CD4-positive, alpha-beta T cell treated with Interferon gamma for 1 hour (primary cell): ENCODE measurements around the gene TRMU.
A peak's percentile ranks its signal among the peaks of the same experiment; 100 is the strongest.

Source experiments
- DNase-seq: peaks from one replicate; pipeline ENCODE4 v3.0.0-alpha.2; 2020

Gene TRMU, protein sequence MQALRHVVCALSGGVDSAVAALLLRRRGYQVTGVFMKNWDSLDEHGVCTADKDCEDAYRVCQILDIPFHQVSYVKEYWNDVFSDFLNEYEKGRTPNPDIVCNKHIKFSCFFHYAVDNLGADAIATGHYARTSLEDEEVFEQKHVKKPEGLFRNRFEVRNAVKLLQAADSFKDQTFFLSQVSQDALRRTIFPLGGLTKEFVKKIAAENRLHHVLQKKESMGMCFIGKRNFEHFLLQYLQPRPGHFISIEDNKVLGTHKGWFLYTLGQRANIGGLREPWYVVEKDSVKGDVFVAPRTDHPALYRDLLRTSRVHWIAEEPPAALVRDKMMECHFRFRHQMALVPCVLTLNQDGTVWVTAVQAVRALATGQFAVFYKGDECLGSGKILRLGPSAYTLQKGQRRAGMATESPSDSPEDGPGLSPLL

DNA sequence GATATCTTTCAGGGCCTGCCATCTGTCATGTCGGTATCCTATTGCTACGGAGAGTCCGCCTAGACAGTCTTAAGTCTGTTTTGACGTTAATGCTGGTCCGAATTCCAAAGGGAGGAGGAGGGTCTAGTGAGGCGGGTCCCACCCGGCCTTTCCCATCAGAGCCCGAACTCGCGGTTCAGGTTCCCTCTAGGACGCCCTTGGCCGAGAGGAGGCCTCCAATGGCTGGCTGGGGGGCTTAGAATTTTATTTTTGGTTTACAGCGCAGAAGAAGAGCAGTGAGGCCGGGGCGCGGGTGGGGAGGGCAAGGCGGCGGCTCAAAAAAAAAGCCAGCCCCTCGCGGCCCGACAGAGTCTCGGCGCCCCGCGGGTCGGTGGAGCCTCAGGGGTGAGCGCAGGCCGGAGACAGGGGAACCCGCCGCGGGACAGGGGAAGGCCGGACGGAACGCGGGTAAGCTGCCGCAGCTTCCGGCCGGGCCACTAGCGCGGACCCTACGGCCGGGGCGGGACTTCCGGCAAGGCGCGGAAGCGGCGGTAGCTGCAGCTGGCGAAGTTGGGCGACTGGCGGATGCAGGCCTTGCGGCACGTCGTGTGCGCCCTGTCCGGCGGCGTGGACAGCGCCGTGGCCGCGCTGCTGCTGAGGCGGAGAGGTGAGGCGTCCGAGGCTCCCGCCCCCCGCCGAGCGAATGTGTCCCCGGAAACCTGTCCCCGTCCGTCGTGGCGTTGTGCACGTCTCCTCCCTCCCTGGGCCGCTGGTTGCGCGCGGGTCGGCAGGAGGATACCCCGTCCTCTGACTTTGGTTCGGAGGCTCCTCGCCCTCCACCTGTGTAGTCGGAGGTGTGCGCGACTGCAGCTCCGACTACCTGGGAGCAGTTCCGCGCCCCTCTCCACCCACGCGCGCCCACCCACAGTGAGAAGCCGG lies at the start of gene TRMU:
TSS of gene TRMU (plus strand) at position 514 of the 918 bp plus-strand sequence. CDS start at position 565, 51 bp downstream.
- DNase-seq: peak; percentile 79

DNA sequence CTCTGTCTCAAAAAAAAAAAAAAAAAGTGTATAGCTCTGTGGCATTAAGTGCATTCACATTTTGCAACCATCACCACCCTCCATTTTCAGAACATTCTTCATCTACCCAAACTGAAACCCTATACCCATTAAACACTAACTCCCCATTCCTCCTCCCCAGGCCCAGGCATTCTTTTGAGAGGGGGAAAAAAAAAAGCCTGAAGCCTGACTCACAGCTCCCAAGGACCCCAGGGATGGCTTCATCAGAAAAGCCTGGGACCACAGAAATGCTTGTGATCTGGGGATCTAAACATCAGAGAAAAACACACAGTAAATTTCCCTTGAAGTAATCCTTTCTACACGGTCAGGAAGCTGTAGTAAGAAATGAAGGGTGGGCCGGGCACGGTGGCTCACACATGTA lies 49.5 kb upstream of the TRMU start:
- DNase-seq: no peak

DNA sequence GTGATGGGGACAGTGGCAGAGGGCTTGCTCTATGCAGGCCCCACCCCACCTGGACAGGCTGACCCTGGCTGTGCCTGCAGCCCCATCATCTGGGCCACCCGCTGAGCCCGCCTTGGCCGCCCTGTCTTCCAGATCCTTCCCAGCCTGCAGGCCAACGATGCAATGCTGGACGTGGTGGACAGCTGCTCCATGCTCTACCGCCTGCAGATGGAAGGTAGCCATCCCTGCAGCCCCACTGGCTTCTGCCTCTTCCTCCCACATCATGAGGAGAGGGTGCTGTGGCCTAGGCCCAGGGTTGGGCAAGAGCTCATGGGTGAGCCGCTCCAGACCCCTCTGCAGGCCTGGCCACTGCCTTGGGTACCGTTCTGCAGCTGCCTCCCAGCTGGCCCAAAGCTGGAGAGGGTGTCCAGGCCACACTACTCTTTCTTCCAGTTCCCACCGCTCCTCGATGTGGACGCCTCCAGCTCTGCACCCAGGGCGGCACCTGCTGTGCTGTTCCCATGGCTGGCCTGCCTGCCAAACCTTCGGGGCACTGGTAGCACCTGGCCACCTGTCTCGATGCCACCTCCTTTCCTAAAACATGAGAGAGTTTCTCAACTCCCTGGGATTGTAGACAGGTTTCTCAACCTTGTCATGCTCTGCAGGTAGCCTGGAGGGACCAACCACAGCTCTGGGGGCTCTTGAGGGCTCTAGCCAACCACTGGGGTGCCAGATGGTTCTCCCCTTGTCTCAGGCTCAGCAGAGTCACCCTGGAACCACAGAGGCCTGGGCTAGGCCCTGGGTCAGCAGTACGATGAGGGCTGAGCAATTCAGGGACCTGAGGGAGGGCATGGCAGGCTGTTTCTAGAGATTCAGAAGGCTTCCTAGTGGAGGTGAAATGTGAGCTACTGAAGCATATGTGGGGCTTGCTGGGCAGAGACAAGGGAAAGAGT lies 48.3 kb upstream of the TRMU start:
- DNase-seq: no peak

DNA sequence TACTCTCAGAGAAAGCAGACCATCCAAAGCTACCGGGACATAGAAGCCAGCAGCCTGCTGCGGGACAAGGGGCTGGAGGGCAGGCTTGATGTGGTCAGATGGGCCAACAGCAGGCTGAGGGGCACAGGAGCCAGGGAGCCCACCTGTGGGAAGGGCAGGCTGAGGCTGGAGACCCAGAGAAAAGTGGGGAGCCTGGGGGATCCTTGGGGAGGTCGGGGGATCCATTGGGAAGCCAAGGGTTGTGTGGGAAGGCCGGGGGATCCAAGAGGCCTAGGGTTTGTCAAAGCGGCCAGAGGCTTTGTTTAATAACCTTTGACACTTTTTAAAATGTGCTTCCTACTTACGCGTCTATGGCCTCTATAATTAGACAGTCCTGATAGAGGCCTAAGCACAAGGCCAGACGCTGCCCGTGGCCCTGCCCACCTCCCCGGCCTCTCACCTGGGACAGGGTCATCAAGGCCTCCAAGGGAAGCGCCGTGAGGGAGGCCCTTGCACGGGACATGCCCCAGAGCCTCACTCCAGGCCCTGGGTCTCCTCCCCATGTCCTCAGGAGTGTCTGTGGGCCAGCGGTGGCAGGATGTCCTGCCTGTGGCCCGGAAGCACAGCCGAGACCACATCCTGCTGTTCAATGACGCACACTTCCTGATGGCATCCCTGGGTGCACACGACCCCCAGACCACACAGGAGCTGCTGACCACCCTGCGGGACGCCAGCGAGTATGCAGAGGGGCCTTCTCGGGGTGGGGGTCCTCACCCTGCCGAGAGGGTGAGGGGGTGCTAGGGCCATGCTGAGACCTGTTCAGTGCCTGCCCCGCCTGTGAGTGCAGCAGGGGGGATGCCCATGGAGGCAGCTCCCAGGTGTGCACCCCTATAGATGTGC lies 47.4 kb upstream of the TRMU start:
- peak; percentile 64 for DNase-seq

DNA sequence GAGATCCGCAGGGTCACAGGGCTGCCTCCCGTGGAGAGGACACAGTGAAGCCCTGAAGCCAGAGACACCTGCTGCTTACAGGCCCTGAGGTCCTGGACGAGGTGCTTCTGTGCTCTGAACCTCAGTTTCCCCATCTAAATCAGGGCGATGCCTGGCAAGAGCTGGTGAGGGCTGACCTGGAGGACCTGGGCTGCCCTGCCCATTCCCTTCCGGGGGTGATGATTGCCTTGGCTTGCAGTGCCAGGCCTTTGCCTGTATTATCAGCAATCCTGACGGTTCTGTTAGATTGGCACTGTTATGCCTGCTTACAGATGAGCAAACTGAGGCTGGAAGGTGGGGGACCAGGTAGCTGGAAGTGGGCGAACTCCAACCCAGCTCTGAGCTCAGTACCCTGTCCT lies 46.7 kb upstream of the TRMU start:
- DNase-seq: no peak

DNA sequence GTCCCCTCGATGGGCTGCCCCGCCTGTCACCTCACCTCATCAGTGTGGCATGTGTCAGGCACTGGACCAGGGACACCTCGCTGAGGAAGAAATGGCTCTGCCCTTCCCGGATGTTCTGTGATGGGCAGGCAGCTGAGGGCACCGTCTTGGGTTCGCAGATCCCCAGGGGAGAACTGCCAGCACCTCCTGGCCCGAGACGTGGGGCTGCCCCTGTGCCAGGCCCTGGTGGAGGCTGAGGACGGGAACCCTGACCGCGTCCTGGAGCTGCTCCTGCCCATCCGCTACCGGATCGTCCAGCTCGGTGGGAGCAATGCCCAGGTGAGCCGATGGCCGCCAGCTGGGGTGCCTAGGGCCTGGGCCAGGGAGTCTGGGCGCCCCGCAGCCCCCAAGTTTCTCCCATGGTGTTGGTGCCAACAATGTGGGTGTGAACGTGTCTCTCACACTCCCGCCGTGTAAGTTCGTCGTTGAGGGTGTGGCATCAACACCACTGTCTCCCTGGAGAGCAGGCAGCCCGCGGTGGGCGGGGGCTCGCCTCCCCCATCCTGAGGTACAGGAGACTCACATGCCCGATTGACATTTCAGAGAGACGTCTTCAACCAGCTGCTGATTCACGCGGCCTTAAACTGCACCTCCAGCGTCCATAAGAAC lies 46.1 kb upstream of the TRMU start:
- DNase-seq: peak; percentile 64

DNA sequence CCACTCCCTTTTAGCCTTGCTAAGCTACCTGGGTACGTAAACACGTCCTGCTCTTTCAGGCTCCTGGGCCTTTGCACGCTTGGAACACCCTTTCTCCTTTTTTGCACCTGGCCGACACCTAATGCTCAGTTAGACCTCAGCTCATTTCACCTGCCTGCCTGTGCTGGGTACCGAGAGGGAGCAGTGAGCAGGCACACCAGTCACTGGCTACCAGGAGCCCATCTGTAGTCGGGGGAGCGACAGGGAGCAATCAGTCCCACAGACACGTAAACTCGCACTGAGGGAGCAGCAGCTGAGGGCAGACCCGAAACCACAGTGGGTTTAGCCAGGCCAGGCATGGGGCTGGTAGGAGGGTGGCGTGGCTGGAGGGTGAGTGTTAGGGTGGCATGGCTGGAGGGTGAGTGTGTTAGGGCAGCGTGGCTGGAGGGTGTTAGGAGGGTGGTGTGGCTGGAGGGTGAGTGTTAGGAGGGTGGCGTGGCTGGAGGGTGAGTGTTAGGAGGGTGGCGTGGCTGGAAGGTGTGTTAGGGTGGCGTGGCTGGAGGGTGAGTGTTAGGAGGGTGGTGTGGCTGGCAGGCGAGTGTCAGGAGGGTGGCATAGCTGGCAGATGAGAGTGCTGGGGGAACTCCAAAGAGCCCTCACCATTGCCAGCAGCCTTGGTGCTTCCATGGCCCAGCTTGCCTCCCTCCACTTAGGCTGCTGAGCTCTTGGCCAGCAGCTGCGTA lies 45.2 kb upstream of the TRMU start:
- no peak for DNase-seq

DNA sequence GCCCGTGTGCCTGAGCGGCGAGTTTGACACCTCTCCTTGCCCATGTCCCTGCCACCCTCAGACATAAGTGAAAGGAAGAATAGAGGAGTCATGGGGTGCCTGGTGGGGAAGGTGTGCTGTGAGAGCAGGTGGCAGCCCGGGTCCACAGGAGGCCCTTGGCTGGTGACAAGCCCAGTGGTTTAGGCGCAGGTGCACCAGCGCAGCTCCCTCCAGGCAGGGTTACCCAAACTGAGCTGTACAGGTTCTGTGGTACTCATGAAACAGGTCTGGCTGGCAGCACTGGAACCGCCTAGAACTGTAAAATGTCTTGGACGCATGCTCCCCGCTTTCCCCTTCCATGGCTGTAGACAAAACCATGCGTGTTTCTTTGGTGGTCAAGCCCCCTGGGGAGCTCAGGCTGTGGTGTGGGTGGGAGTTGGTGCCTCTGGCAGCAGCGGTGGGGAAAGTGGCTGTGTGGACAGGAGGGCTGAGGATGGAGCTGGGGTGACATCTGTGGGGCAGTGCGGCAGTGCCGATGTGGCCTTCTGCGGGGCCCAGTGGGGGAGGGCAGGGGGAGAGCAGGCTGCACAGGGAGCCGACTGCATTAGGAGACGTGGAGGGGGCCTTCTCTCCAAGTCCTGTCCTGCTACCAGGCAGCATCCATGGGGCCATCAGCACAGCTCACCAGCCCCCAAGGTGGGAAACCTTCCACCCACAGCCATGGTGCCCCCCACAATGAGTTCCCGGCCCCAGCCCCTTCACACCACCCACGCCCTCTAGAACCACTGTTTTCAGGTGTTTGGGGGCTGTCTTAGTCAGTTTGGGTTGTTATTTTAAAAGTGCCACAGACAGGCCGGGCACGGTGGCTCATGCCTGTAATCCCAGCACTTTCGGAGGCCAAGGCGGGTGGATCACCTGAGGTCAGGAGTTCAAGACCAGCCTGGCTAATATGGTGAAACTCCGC lies 44.4 kb upstream of the TRMU start:
- no peak for DNase-seq

DNA sequence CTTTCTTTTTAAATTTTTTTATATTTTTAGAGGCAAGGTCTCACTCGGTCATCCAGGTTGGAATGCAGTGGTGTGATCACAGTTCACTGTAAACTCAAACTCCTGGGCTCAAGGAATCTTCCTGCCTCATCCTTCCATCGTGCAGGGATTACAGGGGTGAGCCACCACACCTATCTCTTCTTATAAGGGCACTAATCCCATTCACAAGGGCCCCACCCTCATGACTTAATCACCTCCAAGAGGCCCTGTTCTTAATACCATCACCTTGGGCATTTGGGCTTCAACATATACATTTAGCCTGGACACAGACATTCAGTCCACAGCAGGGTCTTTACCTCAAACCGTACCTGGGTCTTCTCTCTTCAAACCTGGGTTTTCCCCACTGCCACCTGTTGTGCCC lies 43.3 kb upstream of the TRMU start:
- DNase-seq: no peak

DNA sequence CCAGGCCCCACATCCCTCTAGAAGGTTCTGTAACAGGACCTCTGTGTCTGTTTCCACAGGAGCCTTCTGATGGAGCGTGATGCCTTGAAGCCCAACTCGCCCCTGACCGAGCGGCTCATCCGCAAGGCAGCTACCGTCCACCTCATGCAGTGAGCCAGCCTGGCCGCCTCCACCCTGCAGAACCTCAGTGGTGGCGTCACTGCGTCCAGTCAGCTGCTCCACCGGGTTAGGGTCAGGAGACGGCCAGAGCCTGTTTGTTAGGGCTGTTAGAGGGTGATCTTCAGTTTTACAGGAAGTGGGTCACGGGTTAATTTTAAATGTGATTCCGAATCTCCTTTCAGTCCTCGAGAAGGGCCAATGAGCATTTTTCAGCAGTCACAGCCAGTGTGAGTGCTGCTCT lies 42.8 kb upstream of the TRMU start:
- DNase-seq: no peak

DNA sequence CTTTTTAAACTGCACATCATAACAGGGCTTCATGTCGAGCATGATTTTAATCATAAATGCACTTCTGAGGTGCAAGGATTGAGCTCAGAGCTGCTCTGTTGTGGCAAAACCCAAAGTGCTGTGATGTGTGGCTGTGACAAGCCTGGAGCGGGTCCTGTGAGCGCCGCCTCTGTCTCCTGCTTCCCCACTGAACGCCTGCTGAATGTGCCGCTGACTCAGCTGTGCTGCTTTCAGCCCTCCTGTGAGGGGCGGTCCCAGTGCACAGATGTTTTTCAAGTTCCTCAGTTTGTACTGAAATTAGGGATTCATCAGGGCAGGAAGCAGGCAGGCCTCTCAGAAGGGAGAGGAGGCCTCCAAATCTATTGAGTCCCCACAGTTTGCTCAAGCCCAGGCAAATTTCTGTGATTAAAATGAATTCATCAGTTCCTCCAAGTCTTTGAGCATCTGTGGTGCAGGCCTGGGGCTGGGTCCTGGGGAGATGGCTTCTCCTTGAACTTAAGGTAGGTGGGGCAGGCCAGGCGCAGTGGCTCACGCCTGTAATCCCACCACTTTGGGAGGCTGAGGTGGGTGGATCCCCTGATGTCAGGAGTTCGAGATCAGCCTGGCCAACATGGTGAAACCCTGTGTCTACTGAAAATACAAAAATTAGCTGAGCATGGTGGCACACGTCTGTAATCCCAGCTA lies 41.8 kb upstream of the TRMU start:
- DNase-seq: no peak

DNA sequence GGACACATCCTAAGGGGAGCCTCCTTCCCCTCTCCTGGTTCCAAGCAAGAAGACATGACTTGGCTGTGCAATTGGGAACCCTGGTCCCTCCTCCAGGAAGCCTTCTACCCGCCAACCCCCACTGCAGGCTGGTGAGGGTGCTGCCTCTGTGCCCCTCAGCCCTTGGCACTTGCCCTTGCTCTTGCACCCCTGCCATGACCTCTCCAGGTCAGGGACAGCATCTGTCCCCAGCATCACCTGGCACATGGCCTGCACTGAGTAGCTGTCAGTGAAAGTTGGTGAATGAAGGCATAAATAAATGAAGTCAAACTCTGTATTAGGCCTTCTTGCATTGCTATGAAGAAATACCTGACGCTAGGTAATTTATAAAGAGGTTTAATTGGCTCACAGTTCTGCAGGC lies 40.7 kb upstream of the TRMU start:
- DNase-seq: no peak

DNA sequence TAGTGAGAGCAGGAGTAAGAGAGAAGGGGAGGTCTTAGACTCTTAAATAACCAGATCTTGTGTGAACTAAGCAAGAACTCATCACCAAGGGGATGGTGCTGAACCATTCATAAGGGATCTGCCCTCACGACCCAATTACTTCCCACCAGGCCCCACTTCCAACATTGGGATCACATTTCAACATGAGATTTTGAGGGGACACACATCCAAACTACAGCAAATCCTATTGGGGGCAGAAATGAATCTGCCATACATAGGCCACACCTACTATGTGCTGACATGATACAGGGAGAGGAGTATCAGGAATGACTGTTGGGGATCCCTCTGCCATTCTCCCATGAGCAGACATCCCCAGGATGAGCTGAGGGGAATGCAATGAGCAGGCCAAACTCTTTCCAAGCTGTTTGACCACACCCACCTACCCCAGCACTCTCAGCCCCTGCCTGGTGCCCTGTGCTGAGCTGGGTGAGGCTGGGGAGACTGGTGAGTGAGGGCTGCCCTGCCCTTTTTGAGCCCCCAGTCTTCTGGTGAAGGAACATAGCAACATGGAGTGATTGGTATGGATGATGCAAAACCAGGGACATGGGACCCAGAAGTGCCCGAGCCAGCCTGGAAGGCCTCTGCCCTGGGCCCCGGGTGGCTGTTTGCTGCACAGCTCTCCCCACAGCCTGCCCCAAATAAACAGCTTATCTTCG lies 40.1 kb upstream of the TRMU start:
- no peak for DNase-seq

DNA sequence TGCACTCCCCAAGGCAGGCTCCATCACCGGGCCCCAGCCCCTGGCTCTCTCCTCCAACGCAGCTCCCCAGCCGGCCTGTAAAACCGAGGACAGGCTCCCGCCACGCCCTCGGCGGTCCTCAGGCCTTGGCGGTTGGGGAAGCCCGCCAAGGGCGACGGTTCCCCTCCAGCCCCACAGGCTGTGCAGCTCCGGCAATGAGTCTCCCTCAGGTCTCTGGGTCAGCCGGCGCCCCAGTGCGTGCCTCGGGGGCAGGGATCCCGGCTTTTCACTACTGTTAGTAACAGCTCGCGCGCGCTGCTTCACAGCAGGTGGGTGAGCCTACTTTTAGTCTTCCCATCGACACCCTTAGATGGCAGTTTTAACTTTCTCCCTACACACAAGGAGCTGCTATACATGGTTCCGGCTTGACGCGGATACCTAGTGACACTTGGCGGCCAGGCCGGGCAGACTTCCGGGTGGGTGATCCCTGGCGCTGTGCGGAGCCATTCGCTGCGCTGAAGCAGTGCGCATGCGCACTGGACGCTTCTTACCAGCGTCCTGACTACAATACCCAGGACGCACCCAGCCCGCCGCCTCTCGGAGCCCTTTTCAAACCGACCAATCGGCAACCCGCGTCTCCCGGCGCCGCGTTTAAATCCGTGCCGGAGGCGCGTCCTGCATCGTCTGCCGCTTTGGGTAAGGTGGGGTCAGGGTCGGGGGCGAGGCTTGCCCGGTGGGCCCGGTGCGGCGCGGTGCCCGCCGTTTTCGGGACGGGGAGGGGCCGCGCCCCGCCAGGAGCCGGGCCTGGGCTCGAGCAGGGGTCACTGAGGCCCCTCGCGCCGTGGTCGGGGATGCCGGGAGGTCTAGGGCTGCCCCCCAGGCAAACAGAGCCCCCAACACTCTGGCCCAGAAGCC lies 39.0 kb upstream of the TRMU start, which contains the start of gene GTSE1:
TSS of gene GTSE1 (plus strand) at position 614 of the 894 bp plus-strand sequence. CDS start 531 bp downstream, outside the sequence.
- peak; percentile 99 for DNase-seq

DNA sequence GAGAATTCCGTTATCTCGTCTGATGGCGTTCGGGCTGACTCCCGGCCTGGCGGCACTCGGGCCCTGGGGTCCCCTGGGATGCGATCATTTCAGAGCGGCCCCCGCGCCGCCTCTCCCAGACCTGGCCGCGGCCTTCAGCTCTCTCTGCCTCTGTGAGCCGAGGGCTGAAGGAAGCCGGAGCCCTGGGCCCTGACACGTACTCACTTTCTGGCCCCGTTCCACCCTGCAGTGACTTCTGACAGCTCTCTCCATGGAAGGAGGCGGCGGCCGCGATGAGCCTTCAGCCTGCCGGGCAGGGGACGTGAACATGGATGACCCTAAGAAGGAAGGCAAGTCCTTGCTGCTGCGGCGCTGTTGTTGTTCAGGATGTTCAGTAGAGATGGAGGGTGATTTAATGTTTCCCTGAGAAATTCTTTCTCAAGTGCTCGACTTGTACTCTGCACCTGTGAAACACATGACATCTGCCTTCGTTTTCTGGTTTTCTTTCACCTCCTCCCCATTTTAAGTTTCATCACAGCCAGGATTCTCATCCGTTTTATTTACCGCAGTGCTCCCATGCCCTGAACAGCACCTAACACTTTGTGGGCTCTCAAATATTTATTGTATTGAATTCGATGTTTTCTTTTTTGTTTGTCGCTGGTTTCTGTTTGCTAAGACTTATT lies 38.2 kb upstream of the TRMU start:
- no peak for DNase-seq

DNA sequence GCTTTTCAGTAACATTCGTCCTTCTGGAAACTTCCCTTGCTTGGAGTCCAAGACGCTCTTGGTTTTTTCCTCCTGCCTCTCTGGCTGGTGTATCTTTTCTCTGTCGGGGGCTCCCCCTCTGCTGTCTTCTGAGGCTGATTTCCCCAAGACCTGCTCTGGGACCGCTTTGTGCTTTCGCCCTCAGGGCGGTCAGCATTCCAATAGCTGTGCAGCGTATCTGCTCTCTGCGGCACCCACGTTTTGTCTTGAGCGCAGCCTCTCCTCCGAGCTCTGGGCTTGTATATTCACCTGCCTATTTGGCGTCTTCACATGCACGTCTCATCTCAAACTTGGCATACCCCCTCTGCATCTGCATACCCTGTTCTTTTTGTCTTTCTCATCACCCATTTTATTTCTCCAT lies 36.4 kb upstream of the TRMU start:
- DNase-seq: no peak
